Gastroesophageal sphincter (tissue), 4 donors: Measurements from ENCODE around the gene ELMO1. TPM values are rescaled to one million over a fixed set of nuclear protein-coding genes. Genes with fewer than 3 reads are reported as not detected.

Source experiments
- ATAC-seq: fragments of 150-250 bp; one replicate; pipeline ENCODE4 v1.9.1; 2016; ENCODE audit warnings: mild to moderate bottlenecking, moderate library complexity
- H3K27ac ChIP-seq, 4 donors: fragments of 200-600 bp; sonication (generic) in 3 of 4; 1 replicate in 3 of 4; 2 replicates in 1 of 4; pipeline ENCODE4 v1.5.1; 2016 to 2019
- H3K27me3 ChIP-seq: fragments of 200-600 bp; sonication (generic); one replicate; pipeline ENCODE4 v1.5.1; 2019
- H3K36me3 ChIP-seq, 2 donors: fragments of 200-600 bp; sonication (generic); one replicate each; pipeline ENCODE4 v1.5.1; 2019; ENCODE audit warnings: control low read depth in 1 of 2
- H3K4me1 ChIP-seq, 3 donors: fragments of 200-600 bp; sonication (generic); 1 replicate in 2 of 3; 2 replicates in 1 of 3; pipeline ENCODE4 v1.5.1; 2016 to 2019; ENCODE audit warnings: control low read depth in 2 of 3
- H3K4me3 ChIP-seq, 2 donors: fragments of 200-600 bp; sonication (generic); one replicate each; pipeline ENCODE4 v1.5.1; 2019; ENCODE audit warnings: mild to moderate bottlenecking in 1 of 2, moderate library complexity in 1 of 2
- H3K9me3 ChIP-seq, 3 donors: fragments of 200-600 bp; sonication (generic); one replicate each; pipeline ENCODE4 v1.5.1; 2017 to 2019; ENCODE audit warnings: control low read depth in 2 of 3
- CTCF ChIP-seq, 4 experiments: fragments of 200-600 bp in 2 of 4; fragments of 450-650 bp in 2 of 4; sonication (generic) in 1 of 4; IDR thresholded peaks; one replicate each; pipeline ENCODE4 v1.5.1; 2017 to 2019; ENCODE audit warnings: antibody characterized with exemption in 4 of 4, mild to moderate bottlenecking in 2 of 4, moderate library complexity in 2 of 4
- EP300 ChIP-seq: sonication (generic); formaldehyde crosslinking; IDR thresholded peaks from one replicate; pipeline ENCODE4 v1.6.1; 2017; ENCODE audit warnings: antibody characterized with exemption, mild to moderate bottlenecking
- POLR2A ChIP-seq, 2 donors: fragments of 450-650 bp; IDR thresholded peaks; one replicate each; pipeline ENCODE4 v1.6.1; 2017; ENCODE audit warnings: antibody characterized with exemption in 2 of 2, mild to moderate bottlenecking in 2 of 2, moderate library complexity in 1 of 2
- POLR2AphosphoS5 ChIP-seq: sonication (generic); formaldehyde crosslinking; IDR thresholded peaks from one replicate; pipeline ENCODE4 v1.6.1; 2017; ENCODE audit warnings: antibody characterized with exemption
- WGBS, 2 donors: methylation state at CpG; one replicate each; pipeline ENCODE4 v1.1.5; 2018; ENCODE audit warnings: low coverage in 1 of 2; 5-methylcytosine and 5-hydroxymethylcytosine counted together
- total RNA-seq, 4 donors: library from RNA; depleted of rRNA; stranded (reverse); fragments of >200 nt; gene quantifications; one replicate each; pipeline ENCODE4 v1.1.0, GENCODE V29; 2016

ELMO1 gene
- total RNA-seq, 4 donors from 2014 or later = 22.1 to 54.0 (median 42.7) TPM

- Histone ChIP-seq H3K4me3 (no peak overlapping the region), H3K9me3 (no peaks in the 10 kb centered on the region)
- no peak for ATAC-seq
These were observed 439.5 kb downstream of the ELMO1 start for GRCh38 chr7:37009125-37009675.

DNA sequence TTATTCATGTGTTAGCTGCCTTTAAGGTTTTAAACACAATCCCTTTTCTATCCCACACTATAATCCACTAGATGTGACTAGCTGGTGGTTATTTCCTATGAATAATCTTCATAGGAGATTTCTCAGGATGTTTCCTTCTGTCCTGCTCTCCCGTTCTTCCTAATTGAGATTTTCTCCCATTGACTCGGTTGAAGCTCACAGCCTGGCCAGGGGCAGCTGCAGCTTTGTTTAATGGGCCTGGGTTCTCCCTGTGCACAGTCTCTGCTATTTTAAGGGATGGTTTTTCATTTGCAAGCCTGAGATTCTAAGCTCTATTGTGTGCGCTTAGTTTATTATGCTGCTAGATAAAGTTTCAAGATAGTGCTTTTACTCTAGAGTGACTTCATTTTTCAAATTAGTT, 441.0 kb downstream of the ELMO1 start:
- no peaks in the 10 kb centered on the region for H3K27me3 ChIP-seq
- H3K9me3 ChIP-seq = no peaks in the 10 kb centered on the region
- H3K4me1 ChIP-seq = peaks cover 0 to 8% (median 0%) of the 10 kb centered on the region in 3 donors
- ATAC-seq = no peak
- WGBS, 2 donors = 84 to 100% methylated on average over 3 of the region's 3 CpGs
- TF ChIP-seq EP300 = no peak
- TF ChIP-seq CTCF (IDR thresholded peaks at IDR 0.05) = no peak
- TF ChIP-seq POLR2AphosphoS5 = no peak
- TF ChIP-seq POLR2A (IDR thresholded peaks at IDR 0.05) = no peak
- H3K4me3 ChIP-seq = no peak overlapping the region
- H3K36me3 ChIP-seq = peaks cover 0 to 15% of the 10 kb centered on the region in 2 donors
- H3K27ac ChIP-seq = no peak overlapping the region

More at GRCh38 chr7:37009125-37009675, 439.5 kb downstream of the ELMO1 start:
- H3K27me3 ChIP-seq = no peaks in the 10 kb centered on the region
- WGBS, 2 donors = 64 to 74% methylated on average over 4 of the region's 4 CpGs
- no peak overlapping the region for H3K27ac ChIP-seq
- H3K36me3 ChIP-seq = peaks cover 0 to 15% of the 10 kb centered on the region in 2 donors
- H3K4me1 ChIP-seq = peaks cover 0 to 8% (median 0%) of the 10 kb centered on the region in 3 donors
- no peak for TF ChIP-seq CTCF (IDR thresholded peaks at IDR 0.05)
- no peak for TF ChIP-seq EP300
- no peak for TF ChIP-seq POLR2AphosphoS5
- no peak for TF ChIP-seq POLR2A (IDR thresholded peaks at IDR 0.05)

DNA sequence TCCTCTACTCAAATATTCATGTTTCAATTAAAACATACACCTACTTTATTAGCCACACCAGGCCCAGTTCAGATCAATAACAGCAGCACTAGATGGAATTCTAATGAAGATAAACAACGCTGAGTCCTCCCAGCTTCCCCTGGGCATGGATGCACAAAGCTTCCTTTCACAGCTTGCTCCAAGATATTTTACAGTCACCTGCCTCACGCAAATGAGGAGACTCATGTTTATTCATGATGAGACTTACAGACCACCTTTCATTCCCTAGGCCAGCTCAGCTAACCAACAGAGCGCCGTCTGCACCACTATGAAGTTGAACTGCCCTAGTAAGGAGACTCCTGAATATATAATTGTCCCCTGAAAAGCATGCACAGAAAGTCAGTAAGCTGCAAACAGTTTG, 441.4 kb downstream of the ELMO1 start:
- Histone ChIP-seq H3K9me3 (no peaks in the 10 kb centered on the region), H3K4me3 (no peak overlapping the region), H3K27ac (no peak overlapping the region), H3K27me3 (no peaks in the 10 kb centered on the region), H3K4me1 (peaks cover 0 to 8% (median 0%) of the 10 kb centered on the region in 3 donors), H3K36me3 (peaks cover 0 to 11% of the 10 kb centered on the region in 2 donors)
- WGBS, 2 donors = 90 to 100% methylated on average over 2 to 4 of the region's 4 CpGs
- ATAC-seq = no peak
- TF ChIP-seq CTCF (IDR thresholded peaks at IDR 0.05) (no peak), POLR2A (IDR thresholded peaks at IDR 0.05) (no peak), POLR2AphosphoS5 (no peak), EP300 (no peak)

GRCh38 chr7:37006764-37007163, 441.9 kb downstream of the ELMO1 start:
- 78 to 100% methylated on average over 2 of the region's 2 CpGs for WGBS, 2 donors
- Histone ChIP-seq H3K4me3 (no peak overlapping the region), H3K4me1 (peaks cover 0 to 8% (median 0%) of the 10 kb centered on the region in 3 donors), H3K36me3 (peaks cover 0 to 6% of the 10 kb centered on the region in 2 donors), H3K27me3 (no peaks in the 10 kb centered on the region), H3K27ac (no peak overlapping the region), H3K9me3 (no peaks in the 10 kb centered on the region)
- TF ChIP-seq CTCF (IDR thresholded peaks at IDR 0.05) (no peak), EP300 (no peak), POLR2AphosphoS5 (no peak), POLR2A (IDR thresholded peaks at IDR 0.05) (no peak)
- no peak for ATAC-seq

DNA sequence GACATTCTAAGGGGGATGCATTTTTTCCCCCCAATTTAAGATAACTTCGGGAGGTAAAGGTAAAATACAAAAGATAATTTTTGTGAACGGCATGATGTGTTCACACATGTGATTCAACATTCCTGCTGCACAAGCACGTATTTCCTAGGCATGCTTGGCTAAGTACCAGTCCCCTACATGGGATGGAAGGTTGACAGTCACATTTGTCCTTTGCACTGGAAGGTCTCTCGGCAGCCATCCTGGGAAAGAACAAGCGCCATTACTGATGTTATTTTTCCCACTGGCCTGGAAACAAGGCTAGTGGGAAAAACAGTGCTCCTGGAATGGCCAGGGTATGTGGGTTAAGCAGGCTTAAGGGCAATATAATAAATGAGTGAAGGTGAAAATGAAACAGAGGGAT, 448.2 kb downstream of the ELMO1 start:
- H3K27ac ChIP-seq = no peak overlapping the region
- H3K27me3 ChIP-seq = no peaks in the 10 kb centered on the region
- no peaks in the 10 kb centered on the region for H3K36me3 ChIP-seq
- no peak for ATAC-seq
- 78 to 100% methylated on average over 3 to 5 of the region's 5 CpGs for WGBS, 2 donors
- H3K4me1 ChIP-seq = peaks cover 0 to 5% (median 0%) of the 10 kb centered on the region in 3 donors
- no peak for TF ChIP-seq EP300
- TF ChIP-seq CTCF (IDR thresholded peaks at IDR 0.05) = no peak
- TF ChIP-seq POLR2A (IDR thresholded peaks at IDR 0.05) = no peak
- no peak for TF ChIP-seq POLR2AphosphoS5
- H3K4me3 ChIP-seq = no peak overlapping the region
- H3K9me3 ChIP-seq = no peaks in the 10 kb centered on the region
